ENCODE measurements around the gene COL28A1.
"Not testable (repeated sequence)": the region's sequence is repeated elsewhere in the genome, so short reads cannot be mapped to it uniquely, and the experiment has no call there.

COL28A1 gene

DNA sequence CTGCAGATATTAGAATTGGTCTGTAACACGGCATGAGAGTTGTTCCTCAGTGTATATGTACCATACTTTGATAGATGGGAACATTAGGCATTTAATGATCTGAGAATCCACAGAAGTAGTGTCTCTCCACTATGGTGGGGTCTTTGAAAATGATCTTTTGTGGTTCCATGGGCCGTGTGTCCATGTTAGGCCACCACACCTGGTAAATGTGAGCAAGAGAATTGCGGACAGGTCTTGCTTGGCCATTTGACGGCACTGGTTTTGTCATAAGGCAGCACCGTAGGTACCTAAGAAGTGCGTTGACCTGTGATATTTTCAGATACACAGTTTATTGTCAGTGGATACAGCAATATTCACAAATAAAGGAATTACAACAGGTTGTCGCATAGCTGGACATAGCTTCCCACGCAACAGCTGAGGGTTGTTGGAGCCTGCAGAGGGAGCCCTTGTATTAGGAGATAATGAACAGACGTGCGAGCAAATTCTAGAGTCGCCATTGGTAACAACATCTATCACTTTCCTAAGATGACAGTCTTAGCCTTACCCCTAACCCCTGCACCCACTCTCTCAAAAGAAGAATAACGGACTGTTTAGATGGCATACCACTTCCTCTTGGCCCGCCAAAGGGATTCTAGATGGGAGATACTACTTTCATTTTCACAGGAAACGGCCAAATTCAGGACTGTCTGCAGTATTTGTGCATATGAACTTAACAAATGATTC is 111.4 kb downstream of the COL28A1 start:
- in situ Hi-C loops (cut with MboI; ENCODE audit: low sequenced_read_pairs), result no loop called here

DNA sequence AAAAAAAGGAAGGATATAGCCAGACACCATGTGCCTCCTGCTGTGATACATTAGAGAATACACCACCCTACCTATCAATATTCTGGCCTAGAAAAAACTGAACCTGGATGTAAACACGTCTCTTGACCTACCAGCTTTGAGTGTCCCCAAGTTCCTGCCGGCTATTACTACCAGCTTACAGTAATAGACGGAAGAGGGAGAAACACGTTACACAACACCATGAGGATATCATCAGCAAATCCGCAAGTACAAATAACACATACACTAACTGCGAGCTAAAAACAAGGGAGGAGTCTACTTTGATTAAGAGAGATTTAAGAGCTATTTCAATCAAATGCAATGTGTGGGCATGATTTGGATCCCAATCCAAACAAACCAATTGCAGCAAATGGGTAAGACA is 113.0 kb downstream of the COL28A1 start:
- in situ Hi-C loops (cut with MboI; ENCODE audit: low sequenced_read_pairs), result no loop called here

DNA sequence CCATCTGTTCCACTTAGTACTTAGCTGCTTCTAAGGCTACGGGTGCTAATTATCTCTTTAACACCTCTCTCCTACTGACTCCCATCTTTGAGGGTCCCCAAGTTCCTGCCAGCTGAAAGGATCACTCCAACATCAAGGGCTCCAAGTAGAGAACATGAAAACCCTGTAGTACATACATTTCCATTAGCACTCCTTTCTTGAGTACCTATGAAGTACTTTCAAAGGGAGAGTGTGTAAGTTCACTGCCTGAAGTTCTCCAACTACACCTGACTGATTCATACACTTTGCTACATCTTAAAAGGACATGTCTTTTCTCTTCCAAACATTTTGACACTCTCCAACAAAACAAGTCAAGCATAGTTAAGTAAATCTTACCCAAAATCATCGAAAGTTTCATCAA is 113.8 kb downstream of the COL28A1 start:
- in situ Hi-C loops (cut with MboI; ENCODE audit: low sequenced_read_pairs), result no loop called here

DNA sequence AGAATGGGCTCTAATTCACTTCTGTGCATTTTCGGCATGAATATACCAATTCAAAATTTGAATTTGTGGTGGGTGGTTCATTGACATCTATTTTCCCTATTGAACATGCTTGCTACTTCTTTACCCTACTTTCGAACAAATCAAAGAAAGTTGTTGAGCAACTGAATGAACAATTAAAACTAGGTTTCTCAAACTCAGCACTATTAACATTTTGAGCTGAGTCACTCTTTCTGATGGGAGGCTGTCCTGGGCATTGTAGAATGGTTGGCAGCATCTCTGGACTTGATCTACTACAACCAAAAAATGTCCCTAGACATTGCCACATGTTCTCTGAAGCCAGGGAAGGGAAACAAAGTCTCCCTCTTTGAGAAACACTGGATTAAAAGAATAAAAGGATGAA is 116.7 kb downstream of the COL28A1 start:
- in situ Hi-C loops (cut with MboI; ENCODE audit: low sequenced_read_pairs), result no loop called here

DNA sequence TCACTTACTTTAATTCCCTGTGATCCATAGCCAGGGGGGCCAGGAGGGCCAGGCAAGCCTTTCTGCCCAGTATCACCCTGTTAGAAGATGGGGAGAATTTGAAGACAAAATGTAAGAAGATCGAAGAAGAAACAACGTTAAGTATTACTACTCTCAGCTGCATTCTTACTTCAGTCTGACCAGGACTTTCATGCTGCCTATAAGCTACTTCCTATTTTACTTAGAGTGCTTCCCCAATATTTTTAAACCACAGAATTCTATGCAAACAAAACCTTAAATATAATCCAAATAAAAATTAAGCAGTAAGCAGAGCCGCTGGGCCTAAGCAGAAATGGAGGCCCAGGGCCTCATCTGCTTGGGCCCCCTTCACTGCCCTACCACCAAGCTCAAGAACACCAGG is 117.8 kb downstream of the COL28A1 start:
- in situ Hi-C loops (cut with MboI; ENCODE audit: low sequenced_read_pairs), result no loop called here

DNA sequence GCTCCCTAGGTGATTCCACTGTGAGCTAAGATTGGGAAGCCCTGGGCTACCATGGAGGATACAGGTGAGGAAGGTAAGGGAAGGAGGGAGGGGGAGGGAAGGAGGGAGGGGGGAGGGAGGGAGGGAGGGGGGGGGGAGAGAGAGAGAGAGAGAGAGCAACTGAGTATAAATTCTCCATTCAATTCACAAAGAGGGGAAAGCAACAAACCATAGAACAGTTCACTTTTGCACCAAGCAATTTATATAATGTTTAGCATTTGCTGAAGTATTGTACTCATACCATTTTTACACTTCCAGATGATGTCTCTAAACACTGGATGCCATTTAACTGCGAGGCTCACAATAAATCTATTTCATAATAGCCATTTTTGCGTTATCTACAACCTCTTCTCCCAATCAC is 118.3 kb downstream of the COL28A1 start:
- in situ Hi-C loops (cut with MboI; ENCODE audit: low sequenced_read_pairs), result no loop called here

DNA sequence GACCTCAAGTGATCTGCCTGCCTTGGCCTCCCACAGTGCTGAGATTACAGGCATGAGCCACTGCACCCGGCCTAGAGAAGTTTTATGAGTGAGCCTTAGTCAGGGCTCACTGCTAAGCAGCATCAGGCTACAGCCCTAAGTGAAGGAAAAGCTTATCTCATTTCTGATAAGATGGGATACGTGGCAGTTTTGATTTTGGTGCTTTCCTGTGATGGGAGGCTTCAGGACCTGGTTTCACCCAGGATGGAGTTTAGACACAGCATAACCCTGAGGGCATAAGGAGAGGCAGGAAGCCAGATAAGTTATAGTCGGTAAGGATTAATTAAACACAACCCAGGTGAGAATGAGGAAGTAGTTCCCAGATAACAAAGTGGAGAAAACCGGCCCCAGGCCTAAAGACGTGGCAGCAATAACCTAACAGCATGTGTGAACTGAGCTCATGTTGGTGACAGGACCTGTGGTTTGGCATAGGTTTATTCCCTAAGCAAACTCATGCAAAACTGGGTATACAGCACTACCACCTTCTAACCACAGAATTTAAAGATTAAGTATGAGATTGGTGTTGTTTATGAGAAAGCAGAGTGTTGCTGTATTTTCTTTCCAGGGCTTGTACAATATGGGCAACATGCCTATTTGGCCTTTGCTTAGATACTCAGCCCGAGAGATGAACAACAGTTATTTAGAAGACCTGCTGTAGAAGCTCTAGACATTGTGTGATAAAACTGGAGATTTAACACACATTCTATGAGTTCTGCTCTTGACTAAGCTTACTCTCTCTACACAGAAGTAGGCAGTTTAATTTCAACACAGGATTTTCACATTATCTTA is 119.4 kb downstream of the COL28A1 start:
- in situ Hi-C loops (cut with MboI; ENCODE audit: low sequenced_read_pairs), result no loop called here

DNA sequence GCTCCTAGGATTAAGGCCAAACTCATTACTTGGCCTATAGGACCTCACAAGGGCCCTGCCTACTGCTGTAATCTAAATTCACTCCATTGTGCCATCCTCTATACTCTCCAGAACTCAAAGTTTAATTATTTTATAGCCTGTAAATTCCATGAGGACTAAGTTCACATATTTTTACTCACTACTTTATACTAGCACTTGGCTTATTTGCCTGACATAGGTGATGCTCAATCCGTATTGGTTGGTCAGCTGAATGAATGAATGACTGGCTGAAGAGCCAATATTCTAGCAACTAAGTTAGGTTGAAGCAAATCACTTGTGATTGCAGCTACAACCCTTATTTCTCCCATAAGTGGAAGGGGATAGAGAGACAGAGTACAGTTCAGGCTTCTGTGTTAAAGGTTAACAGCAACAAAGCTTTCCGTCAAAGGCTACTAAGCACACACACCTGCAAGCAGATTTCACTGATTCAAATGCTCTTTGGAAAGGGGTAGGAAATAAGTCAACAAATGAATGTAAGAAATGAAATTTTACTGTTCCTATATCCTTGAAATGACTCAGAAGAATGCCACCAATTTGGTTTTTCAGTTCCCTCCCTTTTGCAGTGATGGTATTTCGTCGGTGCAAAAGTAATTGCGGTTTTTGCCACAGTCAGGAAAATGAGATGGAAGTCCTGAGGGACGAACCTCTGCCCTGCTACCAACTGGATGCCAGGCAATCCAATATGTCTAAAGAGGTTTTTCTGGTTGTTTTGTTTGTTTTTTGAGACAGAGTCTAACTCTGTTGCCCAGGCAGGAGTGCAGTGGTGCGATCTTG is 120.7 kb downstream of the COL28A1 start:
- in situ Hi-C loops (cut with MboI; ENCODE audit: low sequenced_read_pairs), result no loop called here

DNA sequence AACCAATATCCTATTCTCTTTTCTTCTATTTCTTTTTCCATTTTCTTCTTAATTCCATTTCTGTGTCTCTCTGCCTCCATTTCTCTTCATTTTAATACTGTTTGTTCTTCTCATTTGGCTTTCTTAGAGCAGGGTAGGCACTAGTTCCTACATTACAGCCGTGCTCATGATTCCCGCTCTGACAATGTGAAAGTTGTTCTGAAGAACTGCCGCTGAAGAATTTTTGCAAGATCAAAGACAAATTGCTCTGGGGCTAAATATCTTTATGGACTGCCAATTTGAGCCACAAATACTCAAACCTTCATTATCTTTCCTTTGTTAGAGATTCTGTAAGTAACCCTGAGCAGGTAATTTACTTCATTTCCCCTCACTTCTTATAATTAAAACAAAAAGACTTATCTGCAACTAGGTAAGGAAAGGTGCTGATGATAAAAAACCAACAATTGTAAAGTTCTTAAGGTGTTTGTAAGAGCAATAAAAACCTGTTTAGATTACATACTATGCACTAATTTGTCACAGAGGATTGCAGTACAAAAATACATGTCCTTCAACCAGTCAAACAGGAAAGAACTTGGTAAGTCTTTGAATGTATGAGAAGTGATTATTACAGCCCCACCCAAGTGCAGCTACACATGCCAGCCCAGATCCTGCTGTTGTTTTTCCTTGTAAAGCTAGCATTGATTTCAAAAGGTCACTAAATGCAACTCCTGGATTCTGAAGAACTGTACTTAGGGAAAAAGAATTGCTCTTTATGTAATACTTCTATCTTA is 127.5 kb downstream of the COL28A1 start:
- in situ Hi-C loops (cut with MboI; ENCODE audit: low sequenced_read_pairs), result no loop called here

DNA sequence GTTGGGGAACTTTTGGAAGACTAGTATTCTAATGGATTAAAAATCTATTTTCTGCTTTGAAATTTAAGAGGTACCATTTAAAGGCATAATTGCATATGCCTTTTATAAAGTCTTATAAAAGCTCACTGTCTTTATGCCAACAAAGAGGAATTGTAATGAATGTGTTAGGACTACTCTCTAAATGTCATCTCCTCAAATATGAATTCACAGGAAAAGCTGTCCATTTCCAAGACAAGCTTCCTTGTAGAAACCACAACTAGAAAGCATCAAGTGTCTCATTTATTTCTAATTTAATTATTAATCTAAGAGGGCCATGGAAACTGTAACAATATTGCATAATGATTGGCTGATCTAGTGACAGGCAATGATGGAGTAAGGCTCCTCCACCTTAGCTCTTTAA is 130.2 kb downstream of the COL28A1 start:
- in situ Hi-C loops (cut with MboI; ENCODE audit: low sequenced_read_pairs), result no loop called here

DNA sequence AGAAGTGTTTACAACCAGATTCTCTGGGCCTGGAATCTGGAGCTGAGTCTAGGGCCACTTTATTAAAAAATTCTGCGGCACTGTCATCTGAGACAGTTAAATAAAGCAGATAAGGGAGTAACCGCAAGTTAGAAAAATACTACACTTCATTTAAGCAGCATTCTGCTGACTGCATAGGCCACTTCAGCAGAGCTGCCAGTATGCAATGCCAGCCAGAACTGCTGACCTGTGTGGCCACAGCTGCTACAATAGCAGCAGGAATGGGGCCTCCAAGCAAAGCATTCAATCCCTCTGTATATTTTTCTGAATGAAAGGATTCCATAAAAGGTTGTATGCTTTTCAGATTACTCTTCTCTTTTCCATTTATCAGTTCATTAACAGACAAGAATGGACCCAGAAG is 136.0 kb downstream of the COL28A1 start:
- in situ Hi-C loops (cut with MboI; ENCODE audit: low sequenced_read_pairs), result no loop called here

DNA sequence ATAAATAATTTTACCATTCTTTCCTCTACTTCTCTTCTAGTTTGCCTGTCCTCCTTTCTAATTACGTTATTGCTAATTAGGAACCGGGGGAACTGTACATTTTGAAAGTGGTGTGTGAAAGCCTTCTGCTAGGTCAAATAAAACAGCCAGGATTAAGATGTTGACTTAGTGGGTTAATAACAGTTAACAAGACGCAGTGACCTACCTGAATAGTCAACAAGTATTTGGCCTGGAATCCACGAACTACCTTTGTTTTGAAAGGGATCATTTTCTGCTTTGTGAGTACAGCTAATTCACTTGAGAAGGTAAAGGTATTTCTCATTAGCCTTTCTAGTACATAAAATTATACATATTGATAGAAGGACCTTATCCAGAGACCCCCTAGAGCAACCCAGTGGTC is 139.9 kb downstream of the COL28A1 start:
- in situ Hi-C loops (cut with MboI; ENCODE audit: low sequenced_read_pairs), result no loop called here

DNA sequence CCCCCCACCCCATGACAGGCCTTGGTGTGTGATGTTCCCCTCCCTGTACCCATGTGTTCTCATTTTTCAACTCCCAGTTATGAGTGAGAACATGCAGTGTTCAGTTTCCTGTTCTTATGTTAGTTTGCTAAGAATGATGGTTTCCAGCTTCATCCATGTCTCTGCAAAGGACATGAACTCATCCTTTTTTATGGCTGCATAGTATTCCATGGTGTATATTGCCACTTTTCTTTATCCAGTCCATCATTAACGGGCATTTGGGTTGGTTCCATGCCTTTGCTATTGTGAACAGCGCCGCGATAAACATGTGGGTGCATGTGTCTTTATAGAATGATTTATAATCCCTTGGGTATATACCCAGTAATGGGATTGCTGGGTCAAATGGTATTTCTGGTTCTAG is 147.5 kb downstream of the COL28A1 start:
- in situ Hi-C loops (cut with MboI; ENCODE audit: low sequenced_read_pairs), result not testable (repeated sequence)

DNA sequence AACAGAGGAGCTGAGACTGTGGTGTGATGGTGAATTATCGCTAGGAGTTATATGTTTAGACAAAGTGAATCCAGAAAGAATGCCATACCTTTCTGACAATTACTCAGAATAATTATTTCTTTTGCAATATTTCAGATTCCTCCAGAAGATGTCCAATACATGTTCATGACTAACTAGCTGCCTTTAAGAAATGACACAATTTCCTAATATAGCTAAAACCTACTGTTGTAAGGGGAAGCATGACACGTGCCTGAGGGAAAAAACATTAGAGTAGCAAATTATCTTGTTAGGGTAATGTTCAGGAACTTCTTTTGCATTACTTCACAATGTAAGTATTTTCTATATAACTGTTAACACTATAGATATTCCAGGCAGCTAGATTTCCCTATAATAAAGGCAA is 150.3 kb downstream of the COL28A1 start:
- in situ Hi-C loops (cut with MboI; ENCODE audit: low sequenced_read_pairs), result no loop called here

DNA sequence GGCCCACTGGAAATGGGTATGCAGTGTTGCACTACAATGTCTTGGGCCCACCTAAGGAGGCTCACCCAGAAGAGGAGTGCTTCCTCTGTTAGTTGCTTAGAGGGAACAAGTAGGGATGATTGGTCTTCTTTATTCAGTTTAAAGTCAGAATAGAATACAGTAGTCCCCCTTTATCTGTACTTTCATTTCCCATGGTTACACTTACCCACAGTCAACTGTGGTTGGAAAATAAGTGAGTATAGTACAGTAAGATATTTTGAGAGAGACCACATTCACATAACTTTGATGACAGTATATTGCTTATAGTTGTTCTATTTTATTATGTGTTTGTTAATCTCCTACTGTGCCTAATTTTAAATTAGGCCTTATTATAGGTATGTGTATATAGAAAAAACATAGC is 151.4 kb downstream of the COL28A1 start:
- in situ Hi-C loops (cut with MboI; ENCODE audit: low sequenced_read_pairs), result no loop called here

DNA sequence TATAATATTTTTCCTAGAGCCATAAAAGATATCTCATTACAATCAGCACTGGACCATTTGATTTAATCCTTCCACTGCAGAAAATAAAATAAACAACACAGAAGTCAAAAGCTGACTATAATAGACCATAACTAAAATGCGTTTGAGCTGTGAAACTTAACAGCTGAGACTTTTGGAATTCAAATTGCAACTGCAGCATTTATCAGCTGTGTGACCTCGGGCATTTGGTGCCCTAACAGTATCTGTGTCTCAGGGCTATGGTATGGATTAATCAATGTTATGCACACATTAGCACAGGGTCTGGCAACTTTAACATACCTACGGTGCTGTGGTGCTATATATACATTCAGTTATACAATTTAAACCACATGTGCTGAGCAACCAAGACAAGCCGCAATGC is 160.1 kb downstream of the COL28A1 start:
- in situ Hi-C loops (cut with MboI; ENCODE audit: low sequenced_read_pairs), result no loop called here

DNA sequence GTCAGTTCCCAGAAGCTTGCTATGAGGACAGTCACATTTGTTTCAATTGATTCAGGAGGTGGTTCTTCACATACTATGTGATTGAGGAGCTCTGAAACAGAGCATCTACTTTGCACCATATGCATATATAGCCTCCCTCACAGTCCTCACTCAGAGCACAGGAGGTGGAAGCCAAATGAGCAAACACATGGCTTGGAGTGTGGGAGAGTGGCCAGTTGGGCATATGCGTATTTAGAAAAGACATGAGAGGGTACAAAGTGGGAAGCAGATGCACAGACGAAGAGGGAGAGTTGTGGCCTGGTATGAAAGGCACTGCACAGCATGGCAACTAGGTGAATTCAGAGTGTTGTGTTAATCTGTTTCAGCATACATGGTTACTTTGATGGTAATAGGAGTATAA is 165.6 kb downstream of the COL28A1 start:
- in situ Hi-C loops (cut with MboI; ENCODE audit: low sequenced_read_pairs), result no loop called here

DNA sequence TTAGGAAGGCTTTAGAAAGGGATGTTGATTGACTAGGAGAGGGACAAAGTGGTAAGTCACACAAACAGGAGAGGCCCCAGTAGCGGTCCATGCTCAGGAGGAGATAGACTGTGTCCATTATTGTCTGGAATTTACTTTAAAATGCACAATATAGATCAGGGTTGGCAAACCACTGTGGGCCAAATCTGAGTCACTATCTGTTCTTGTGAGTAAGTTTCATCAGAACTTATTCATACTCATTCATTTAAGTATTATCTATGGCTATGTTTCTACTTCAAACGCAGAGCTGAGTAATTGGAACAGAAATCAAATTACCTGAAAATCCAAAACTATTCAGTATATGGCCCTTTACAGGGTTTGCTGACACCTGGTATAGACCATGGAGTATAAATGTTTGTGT is 166.5 kb downstream of the COL28A1 start:
- in situ Hi-C loops (cut with MboI; ENCODE audit: low sequenced_read_pairs), result no loop called here

DNA sequence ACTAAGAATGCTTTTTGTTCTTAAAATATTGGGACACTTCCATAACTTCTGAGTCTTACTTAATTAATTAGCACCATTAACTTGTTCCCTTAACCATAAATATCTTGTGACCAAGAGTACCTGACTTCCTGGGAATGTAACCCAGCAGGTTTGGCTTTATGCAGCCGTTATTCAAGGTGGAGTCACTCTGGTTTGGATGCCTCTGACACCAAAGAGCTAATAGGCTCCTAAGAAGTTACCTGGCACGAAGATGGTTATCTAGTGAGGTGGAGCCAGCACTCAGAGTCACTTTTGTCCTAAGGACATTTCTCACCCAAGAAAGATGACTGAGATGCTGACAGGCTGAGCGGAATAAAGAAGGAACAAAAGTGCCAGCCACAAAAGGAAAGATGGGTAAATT is 181.0 kb downstream of the COL28A1 start:
- in situ Hi-C loops (cut with MboI; ENCODE audit: low sequenced_read_pairs), result no loop called here

DNA sequence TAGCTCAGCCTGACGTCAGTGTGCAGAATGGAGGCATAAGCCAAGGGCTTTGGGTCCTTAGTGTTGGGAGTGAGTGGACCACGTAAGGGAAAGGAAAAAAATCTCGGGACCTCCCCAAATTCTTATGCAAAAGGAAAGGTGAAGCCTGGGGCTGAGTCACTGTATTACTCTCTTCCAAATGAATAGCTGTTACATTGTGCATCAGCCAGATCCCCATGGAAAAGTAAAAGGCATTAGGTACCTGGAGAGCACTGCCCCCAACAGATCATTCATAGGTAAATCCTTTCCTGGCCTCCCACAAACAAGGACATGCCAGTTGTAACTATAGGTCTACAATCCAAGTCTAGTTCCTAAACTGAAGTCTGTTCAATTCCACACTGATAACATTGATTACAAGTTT is 182.8 kb downstream of the COL28A1 start:
- in situ Hi-C loops (cut with MboI; ENCODE audit: low sequenced_read_pairs), result no loop called here

DNA sequence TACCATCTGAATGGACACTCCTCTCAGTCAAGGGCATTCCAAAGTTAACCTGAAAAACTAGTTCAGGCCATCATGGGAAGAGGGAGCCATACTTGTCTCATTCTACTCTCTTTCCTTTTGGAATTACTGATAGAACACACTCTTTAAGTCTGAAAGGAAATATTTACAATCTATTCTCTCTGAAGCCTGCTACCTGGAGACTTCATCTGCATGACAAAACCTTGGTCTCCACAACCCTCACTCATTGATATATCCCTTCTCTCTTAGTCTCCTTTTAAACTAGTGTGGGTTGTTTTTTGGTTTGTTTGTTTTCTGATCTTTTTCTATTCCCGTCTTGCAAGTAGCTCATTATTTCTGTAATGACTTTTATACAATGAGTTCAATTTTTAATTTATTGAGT is 183.8 kb downstream of the COL28A1 start:
- in situ Hi-C loops (cut with MboI; ENCODE audit: low sequenced_read_pairs), result no loop called here

Measured in HL-60/S4 treated with phorbol 12-myristate 13-acetate at 8.2 ng/mL for 4 days and 3 days (cell line).